ENCODE measurements around the gene RBM5.

- TF ChIP-seq ARNT (IDR thresholded peaks at IDR 0.05): no peak
- TF ChIP-seq ZNF384 (IDR thresholded peaks at IDR 0.05): no peak
- no peak for TF ChIP-seq FOXK2 (IDR thresholded peaks at IDR 0.05)
- no peak for TF ChIP-seq TARDBP (IDR thresholded peaks at IDR 0.05)
- no peak for TF ChIP-seq BHLHE40 (IDR thresholded peaks at IDR 0.05; ENCODE audit: borderline replicate concordance)
- no peak for TF ChIP-seq FOXA1 (IDR thresholded peaks at IDR 0.05)
- TF ChIP-seq CTBP1 (IDR thresholded peaks at IDR 0.05; ENCODE audit: borderline replicate concordance): no peak
- no peak for TF ChIP-seq HDGF (IDR thresholded peaks at IDR 0.05; ENCODE audit: borderline replicate concordance)
- no peak for TF ChIP-seq SP1 (IDR thresholded peaks at IDR 0.05)
- TF ChIP-seq ELF4 (IDR thresholded peaks at IDR 0.05): no peak
- no peak for TF ChIP-seq FOXM1 (IDR thresholded peaks at IDR 0.05; ENCODE audit: borderline replicate concordance)
- no peak for TF ChIP-seq L3MBTL2 (conservative IDR thresholded peaks at IDR 0.05)
- TF ChIP-seq NFRKB (IDR thresholded peaks at IDR 0.05): no peak
Measured at GRCh38 chr3:50122661-50123391, 34.1 kb downstream of the RBM5 start.

Measured in HEK293T (cell line).